ENCODE results near the gene UBAP1.
A peak's percentile ranks its signal among the peaks of the same experiment; 100 is the strongest.
"Not testable (repeated sequence)": the region's sequence is repeated elsewhere in the genome, so short reads cannot be mapped to it uniquely, and the experiment has no call there.

UBAP1 gene

GRCh38 chr9:34178436-34179212 lies at the start of gene UBAP1:
TSS of gene UBAP1 (plus strand) at chr9:34179043. CDS start at chr9:34220915, 41,872 bp downstream.
- H3K4me3 ChIP-seq (ENCODE audit: low read depth, low read length) = peak within 1 kb of the TSS; percentile 58
- in situ Hi-C loops (cut with HindIII; ENCODE audit: low sequenced_read_pairs) = no loop called here
- TF ChIP-seq CTCF (IDR thresholded peaks at IDR 0.05; ENCODE audit: low read depth, low read length, missing control alignments) = no peak

GRCh38 chr9:34131571-34131970 lies 47.3 kb upstream of the UBAP1 start:
- no peak overlapping the region for H3K4me3 ChIP-seq (ENCODE audit: low read depth, low read length)
- no peak for TF ChIP-seq CTCF (IDR thresholded peaks at IDR 0.05; ENCODE audit: low read depth, low read length, missing control alignments)
- in situ Hi-C loops (cut with HindIII; ENCODE audit: low sequenced_read_pairs) = no loop called here
- no peak for DNase-seq (ENCODE audit: low read depth)

More at GRCh38 chr9:34178436-34179212, at the start of gene UBAP1:
- DNase-seq (ENCODE audit: low read depth) = peak; percentile 94

- TF ChIP-seq CTCF (IDR thresholded peaks at IDR 0.05; ENCODE audit: low read depth, low read length, missing control alignments) = no peak
- no peak overlapping the region for H3K4me3 ChIP-seq (ENCODE audit: low read depth, low read length)
- in situ Hi-C loops (cut with HindIII; ENCODE audit: low sequenced_read_pairs) = no loop called here
- no peak for DNase-seq (ENCODE audit: low read depth)
These were observed 45.4 kb upstream of the UBAP1 start for GRCh38 chr9:34133436-34133949.

GRCh38 chr9:34134521-34134920 lies 44.3 kb upstream of the UBAP1 start:
- no peak for DNase-seq (ENCODE audit: low read depth)
- no peak for TF ChIP-seq CTCF (IDR thresholded peaks at IDR 0.05; ENCODE audit: low read depth, low read length, missing control alignments)
- no peak overlapping the region for H3K4me3 ChIP-seq (ENCODE audit: low read depth, low read length)
- in situ Hi-C loops (cut with HindIII; ENCODE audit: low sequenced_read_pairs) = no loop called here

GRCh38 chr9:34138644-34139043 lies 40.2 kb upstream of the UBAP1 start:
- DNase-seq (ENCODE audit: low read depth); H3K4me3 ChIP-seq (ENCODE audit: low read depth, low read length); in situ Hi-C loops (cut with HindIII; ENCODE audit: low sequenced_read_pairs): not testable (repeated sequence)

GRCh38 chr9:34139477-34140146 lies 39.2 kb upstream of the UBAP1 start:
- no peak overlapping the region for H3K4me3 ChIP-seq (ENCODE audit: low read depth, low read length)
- peak; percentile 92 for DNase-seq (ENCODE audit: low read depth)
- peak; percentile 62 for TF ChIP-seq CTCF (IDR thresholded peaks at IDR 0.05; ENCODE audit: low read depth, low read length, missing control alignments)
- in situ Hi-C loops (cut with HindIII; ENCODE audit: low sequenced_read_pairs) = no loop called here

GRCh38 chr9:34140853-34141252 lies 38.0 kb upstream of the UBAP1 start:
- no peak overlapping the region for H3K4me3 ChIP-seq (ENCODE audit: low read depth, low read length)
- no peak for DNase-seq (ENCODE audit: low read depth)
- TF ChIP-seq CTCF (IDR thresholded peaks at IDR 0.05; ENCODE audit: low read depth, low read length, missing control alignments) = no peak
- in situ Hi-C loops (cut with HindIII; ENCODE audit: low sequenced_read_pairs) = no loop called here
